Measurements from ENCODE around the gene CABP2. TPM values are rescaled to one million over a fixed set of nuclear protein-coding genes. Genes with fewer than 3 reads are reported as not detected.
"Not testable (repeated sequence)": the region's sequence is repeated elsewhere in the genome, so short reads cannot be mapped to it uniquely, and the experiment has no call there.

The CABP2 gene
- 0.35 TPM for polyA plus RNA-seq (ENCODE audit: insufficient read length)
- long read RNA-seq, donor 1, result 0 reads
- long read RNA-seq, donor 2, result 0 reads
- long read RNA-seq, donor 3, result 0 reads
- long read RNA-seq, donor 4, result 0 reads
- long read RNA-seq, donor 5, result 0 reads
- long read RNA-seq, donor 6, result 0 reads
- long read RNA-seq, donor 7, result 0 reads
- long read RNA-seq, donor 8, result 0 reads

DNA sequence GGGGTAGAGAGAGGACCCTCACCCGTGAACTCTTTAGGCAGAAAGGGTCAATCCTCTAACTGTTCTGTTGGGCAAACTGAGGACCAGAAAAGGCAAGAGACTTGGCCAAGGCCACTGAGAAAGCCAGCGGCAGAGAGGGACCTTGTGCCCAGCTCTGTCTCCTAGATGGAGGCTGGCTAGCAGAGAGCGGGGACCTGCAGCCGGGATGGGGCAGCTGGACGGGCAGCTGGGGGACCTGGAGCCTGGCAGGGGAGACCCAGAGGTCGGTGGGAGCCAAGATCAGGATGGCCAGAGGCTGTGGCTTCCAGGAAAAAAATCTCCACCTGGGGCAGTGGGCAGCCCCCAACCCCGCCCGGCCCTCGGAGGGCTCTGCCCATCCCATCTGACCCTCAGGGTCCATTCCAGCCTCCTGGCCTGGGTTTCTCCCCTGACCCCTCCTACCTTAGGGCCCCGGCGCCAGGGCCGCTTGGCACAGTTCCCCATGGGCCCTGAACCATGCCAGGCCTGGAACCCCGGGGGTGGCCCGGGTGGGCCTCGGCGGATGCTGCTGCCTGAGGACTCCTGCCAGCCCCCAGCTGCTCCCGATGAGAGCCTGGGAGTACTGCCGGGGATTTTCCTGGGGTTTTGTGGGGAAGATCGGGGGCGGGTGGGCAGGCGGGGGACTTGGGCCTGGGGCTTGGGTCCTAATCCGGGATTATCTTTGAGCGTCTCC is at the start of gene CABP2:
CABP2 (minus strand) TSS at position 603 of the 712 bp plus-strand sequence; CDS start at position 483, 120 bp downstream.
- DNase-seq, result no peak

DNA sequence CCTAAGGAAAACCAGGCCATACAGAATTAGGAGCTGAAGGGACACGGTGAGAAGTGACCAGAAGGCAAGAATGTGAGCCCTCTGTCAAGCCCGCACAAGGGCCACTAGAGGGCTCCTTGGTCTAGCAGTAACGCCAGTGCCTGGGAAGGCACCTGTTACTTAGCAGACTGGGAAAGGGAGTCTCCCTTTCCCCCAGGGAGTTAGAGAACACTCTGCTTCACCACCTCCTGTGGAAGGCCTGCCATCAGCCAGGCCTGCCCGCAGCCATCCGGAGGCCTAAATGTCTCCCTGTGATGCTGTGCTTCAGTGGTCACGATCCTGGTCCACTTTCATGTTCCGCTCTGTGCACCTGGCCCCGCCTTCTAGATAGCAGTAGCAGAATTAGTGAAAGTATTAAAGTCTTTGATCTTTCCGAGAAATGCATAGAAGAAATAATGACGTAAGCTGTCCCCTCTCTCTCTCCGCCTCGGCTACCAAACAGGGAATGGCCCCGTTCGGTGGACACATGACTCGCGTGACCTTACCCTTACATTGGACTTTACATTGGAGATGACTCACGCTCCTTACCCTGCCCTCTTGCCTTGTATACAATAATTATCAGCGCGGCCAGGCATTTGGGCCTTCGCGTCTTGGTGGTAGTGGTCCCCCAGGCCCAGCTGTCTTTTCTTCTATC is 49.6 kb upstream of the CABP2 start:
- DNase-seq, result no peak

DNA sequence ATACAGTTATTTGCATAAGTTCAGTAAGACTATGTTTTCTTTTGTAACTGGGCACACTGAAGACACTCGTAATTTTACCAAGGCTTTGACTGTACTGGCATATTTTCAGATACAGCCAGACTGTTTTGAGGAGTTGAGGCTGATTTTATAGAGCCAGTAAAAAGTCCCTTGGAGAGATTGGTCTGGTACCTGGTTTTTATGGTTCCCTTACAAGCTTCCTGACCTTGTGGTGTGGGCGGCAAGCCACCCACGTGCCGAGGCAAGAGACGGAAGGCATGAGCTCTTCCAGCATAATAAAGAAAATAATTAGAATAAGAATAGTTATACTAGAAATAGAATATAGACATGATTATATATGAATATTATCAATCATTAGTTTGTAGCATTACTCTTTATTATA is 49.1 kb upstream of the CABP2 start:
- DNase-seq, result no peak

DNA sequence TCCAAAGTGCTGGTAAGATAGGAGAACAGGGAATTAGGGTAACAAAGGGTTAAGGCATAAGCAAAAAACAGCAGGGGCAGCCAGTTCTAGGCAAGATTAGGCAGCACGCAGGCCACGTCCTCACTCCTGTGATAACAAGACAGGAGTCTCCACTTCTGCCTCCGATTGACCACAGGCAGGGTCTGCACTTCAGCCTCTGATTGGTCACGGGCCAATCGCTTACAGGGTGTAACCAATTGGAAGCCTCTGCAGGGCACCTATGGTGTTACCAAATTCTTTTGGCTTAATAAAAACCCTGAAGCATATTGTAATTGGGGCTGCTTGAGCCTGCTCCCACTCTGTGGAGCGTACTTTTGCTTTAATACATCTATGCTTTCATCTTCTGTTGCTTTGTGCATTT is 48.2 kb upstream of the CABP2 start:
- DNase-seq, result no peak

DNA sequence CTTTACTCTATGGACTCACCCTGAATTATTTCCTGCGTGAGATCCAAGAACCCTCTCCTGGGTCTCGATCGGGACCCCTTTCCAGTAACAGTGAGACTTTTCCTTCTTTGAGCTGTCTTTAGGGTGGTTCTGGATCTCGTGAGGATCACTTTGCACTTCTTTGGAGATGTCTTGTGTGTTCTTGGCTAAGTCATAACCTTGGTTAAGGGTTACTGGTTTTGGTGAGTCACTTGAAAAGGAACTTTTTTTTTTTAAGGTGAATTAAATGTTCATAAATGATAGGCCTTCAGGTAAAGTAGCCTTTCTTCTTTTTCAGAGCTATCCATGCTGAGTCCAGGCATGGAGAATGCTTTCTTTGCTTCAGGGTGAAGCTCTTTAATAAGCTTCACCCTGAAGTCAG is 41.0 kb upstream of the CABP2 start:
- no peak for DNase-seq

DNA sequence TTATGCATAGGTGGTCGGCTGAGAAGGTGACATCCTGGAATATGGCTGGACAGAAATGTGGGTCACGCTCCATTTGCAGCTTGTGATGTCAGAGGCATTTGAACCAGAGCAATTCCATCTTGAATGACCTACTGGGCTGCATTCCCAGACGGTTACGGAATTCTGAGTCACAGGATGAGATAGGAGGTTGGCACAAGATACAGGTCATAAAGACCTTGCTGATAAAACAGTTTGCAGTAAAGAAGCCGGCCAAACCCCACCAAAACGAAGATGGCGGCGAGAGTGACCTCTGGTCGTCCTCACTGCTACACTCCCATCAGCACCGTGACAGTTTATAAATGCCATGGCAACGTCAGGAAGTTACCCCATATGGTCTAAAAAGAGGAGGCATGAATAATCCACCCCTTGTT is 40.5 kb upstream of the CABP2 start:
- not testable (repeated sequence) for DNase-seq

DNA sequence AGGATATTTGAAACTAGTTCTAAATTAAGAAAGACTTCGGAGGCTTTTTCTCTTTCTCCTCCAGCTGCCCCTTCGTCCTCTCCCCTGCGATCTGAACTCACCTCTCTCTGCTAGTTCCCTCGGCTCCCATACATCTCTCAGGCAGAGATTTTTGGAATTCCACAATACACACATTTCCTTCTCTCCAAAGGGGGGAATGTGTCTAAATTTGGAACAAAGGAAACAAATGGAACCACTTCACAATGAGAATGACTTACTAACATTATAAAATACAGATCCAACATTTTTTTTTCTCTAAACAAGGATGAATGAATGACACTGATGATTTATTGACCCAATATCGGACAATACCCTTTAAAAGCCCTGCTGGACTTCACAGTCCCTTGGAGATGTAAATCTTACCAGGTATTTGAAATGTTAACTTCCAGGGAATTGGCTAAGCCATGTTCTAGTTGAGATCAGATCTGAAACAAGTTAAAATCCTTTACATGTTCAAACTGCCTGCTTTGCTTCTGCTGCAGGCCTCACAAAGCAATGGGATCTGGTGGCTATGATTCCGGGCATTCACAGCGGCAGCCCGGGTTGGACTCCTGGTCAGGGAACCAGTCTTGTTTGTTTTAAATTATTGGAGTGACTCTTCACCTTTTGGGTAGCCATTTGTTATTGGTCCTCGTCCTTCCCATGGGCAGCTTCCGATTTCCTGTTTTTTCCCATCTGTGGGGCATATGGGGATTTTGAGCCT is 39.9 kb upstream of the CABP2 start:
- no peak for DNase-seq

DNA sequence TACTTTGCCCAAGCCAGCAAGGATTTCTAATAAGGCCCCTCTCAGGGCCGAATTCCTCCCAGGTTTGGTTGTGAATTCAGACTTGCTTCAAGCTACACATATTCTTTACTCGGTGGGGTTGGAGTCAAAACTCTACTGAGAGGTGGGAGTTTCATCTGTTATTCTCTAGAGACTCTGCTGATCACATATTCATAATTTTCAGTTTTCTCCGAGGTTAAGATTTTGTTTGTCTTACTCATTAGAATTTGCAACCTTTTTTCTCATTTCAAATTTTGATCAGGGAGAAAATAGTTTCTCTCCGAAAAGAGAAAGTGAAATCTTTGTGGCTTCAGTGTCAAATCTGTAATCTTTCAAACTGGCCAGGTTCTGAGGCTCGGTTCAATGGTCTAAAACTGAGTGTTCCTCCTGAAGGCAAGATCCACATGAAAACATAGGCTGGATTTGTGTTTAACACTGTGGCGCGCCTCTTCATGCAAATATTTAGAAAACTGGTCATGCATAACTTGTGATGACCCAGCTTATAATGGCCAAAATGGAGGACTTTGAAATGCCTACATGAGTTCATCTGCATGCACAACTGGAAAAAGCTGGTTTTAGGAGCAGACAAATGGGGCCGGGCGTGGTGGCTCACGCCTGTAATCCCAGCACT is 38.8 kb upstream of the CABP2 start:
- DNase-seq, result no peak

DNA sequence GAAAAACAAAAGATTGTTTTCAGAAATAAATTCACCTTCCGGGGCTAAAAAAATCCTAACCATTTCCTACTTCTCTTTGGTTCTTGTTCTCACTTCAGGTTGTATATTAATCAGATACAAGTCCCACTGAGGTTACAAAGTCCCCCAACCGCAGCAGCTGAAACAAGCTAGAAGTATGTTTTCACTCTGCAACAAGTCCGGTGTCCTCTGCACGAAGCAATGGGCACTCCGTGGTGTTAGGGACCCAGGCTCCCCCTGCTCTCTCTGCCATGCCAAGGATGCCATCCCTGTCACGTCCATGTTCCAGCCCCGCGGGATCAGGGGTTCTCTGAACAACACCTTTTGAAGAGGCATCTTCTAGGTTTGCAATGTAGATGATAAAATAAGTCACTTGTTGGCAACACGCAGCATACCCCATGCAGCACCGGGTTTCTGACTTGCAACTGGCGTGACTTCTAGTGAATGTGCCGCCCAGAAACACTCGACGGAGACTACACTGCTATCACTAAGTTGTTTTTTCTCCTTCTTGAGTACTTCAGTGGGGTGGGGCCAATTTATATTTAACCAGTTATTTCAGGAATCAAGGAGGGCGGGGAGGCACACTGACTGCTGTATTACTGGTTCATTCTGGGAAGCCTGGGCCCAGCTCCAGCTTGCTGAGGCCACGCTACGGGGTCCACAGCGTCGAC is 35.0 kb upstream of the CABP2 start:
- DNase-seq, result no peak

DNA sequence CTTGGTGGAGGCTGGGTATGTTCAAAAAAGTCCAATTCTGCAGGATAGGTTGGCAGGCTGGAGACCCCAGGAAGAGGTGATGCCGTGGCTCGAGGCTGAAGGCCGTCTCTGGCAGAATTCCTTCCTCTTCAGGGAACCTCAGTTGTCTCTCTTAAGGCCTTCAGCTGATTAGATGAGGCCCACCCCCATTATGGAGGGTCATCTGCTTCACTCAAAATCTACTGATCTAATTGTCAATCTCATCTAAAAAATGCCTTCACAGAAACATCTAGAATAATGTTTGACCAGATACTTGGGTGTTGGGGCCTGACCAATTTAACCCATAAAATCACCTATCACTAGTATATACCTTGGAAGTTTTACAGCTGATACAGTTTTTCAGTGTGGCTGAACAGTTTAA is 33.0 kb upstream of the CABP2 start:
- DNase-seq, result no peak

DNA sequence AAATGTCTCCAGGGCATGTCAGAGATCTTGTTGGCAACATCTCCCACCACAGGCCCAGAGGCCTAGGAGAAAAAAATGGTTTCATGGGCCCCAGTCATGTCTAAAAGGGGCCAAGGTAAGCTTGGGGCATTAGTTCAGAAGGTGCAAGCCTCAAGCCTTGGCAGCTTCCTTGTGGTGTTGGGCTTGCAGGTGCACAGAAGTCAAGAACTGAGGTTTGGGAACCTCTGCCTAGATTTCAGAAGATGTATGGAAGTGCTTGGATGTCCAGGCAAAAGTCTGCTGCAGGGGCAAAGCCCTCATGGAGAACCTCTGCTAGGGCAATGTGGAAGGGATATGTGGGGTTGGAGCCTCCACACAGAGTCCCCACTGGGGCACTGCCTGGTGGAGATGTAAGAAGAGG is 28.5 kb upstream of the CABP2 start:
- not testable (repeated sequence) for DNase-seq

DNA sequence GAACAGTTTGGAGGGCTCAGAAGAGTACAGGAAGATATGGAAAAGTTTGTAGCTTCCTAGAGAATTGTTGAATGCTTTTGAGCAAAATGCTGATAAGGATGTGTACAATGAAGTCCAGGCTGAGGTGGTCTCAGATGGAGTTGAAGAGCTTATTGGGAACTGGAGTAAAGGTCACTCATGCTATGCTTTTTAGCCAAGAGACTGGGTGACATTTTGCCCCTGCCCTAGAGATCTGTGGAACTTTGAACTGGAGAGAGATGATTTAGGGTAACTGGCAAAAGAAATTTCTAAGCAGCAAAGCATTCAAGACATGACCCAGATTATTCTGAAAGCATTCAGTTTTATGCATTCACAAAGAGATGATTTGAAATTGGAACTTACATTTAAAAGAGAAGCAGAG is 27.9 kb upstream of the CABP2 start:
- DNase-seq, result no peak

DNA sequence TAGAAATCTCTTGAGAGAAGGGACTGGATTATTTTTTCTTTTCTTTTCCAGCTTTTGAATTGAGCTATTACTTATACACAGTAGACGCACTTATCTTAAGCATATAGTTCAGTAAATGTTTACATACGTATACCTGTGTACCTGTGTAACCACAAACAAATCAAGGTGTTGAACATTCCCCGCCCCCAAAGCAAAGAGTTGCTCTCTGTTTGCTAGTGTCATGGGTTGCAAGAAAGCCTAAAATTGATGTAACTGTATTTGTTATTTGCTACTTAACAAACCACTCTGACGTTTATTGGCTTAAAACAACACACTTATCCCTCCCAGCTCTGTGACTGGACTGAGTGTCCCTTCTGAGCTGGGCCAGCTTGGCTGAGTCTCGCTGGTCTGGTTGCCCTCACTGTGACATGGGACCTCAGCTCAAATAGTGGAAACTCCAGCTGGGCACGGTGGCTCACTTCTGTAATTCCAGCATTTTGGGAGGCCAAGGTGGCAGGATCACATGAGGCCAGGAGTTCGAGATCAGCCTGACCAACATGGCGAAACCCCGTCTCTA is 25.4 kb upstream of the CABP2 start:
- DNase-seq, result no peak

DNA sequence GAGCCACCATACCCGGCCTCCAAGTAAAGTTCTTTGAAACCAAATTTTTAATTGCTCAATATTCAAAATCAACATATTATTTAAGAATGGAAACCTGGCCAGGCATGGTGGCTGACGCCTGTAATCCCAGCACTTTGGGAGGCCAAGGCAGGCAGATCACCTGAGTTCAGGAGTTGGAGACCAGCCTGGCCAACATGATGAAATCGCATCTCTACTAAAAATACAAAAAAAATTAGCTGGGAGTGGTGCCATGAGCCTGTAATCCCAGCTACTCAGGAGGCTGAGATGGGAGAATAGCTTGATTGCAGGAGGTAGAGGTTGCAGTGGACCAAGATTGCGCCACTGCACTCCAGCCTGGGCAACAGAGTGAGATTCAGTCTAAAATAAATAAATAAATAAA is 24.9 kb upstream of the CABP2 start:
- not testable (repeated sequence) for DNase-seq

DNA sequence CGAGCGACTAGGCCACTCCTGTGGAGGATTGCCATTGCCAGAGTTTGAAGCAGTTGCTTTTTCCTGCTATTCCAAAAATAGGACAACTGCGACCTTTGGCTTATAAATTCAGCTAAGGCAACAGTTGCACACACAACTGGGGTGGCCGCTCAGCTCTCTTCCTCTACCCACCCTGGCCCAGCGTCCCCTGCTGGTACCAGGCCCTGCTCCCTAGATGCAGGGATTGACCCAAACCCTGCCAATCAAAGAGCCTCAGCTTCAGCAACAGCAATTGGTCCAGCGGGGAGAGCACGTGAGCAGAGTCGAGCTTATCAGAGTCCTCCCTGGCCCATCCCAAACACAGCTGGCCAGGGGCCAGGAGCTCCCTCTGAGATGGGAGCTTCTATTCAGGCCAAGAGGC is 22.0 kb upstream of the CABP2 start:
- DNase-seq, result no peak

DNA sequence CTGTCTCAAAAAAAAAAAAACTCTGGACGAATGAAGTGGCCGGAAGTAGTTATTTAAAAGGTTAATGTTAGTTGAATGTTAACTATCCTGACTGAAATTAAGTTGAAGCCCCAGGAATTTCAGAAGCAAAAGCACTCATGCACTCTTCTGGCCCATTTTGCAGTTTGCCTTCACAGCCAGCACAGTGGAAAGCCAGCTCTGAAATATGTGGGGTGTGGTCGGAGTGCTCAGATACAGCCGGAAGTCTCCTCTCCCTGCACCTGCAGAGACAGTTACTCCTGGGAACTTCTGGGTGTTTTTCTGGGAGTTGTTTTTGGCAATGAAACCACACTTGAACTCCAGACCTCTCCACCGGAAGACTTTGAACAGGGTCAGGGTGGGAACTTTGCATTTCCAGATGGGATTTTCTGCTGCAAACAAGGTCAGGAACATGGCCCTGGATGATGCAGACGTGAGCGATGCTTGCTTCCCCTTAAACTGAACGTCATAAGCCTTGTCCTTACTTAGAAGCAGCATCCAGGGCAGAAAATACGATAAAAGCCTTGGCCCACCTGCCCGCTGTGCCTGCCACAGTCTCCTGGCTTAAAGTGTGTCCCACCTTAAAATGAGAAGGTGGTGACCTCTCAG is 21.5 kb upstream of the CABP2 start:
- no peak for DNase-seq

DNA sequence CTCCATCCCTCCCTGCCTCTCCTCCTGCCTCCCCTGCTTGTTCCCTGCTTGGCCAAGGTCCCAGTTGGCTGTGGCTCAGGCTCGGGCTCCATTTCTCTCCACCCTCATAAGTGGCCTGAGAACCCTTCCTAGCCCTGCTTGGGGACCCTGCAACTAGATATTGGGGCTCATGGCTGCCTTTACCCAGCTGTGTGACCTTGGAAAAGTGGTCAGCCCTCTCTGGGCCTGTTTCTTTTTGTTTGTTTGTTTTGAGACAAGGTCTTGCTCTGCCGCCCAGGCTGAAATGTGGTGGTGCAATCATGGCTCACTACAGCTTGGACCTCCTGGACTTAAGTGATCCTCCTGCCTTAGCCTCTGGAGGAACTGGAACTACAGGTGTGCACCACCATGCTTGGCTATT is 20.3 kb upstream of the CABP2 start:
- no peak for DNase-seq

DNA sequence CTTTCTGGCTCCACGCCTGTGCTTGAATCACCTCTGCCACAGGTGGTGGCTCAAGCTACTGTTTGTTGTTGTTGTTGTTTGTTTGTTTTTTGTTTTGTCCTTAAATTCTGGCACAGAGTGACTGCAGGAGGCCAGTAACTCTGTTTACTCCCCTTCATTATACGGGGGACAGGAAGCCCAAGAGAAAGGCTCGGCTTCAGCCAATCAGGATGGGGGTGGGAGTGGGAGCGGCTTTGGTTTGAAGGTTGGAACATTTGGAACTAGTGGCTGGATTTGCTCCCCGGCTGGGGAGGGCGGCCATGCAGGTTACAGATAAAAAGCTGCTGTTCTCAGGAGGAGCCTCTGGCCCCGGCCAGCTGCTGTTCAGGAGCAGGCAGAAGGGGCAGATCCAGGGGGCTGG is 19.7 kb upstream of the CABP2 start:
- no peak for DNase-seq

DNA sequence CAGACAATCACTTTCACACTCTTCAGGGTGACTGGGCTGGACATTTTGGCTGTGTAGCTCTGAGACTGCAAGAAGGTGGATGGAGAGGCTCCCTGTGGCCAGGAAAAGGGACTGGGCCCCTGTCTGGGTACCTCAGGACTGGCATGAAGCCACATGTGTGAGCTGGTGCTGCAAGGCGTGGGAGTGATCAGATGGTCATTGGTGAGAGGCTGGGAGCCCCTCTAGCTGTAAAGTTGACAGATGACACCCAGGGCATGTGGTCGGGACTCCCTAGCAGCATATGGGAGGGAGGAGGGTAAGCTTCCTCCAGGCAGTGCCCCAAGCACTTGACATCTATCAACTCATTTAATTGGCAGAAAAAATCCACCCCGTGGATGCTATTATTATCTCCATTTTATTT is 18.9 kb upstream of the CABP2 start:
- DNase-seq, result no peak

DNA sequence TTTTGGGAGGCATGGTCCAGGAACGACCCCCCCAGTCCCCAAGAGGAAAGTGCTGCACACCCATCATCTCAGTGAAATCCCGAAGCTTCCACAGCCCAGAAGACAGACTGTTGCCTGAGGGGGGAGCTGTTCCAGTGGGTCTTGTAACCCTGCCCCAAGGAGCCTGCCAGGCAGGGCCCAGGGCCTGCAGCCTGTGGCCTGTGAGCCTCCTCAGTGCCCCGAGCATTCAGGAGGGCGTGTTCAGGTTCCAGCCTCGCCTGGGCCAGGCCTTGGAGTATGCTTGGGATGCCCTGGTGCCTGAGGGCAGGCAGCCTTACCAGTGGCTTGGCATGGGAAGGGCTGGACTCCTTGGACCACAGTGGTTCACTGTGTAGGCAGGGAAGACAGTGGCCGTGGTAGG is 18.0 kb upstream of the CABP2 start:
- no peak for DNase-seq

DNA sequence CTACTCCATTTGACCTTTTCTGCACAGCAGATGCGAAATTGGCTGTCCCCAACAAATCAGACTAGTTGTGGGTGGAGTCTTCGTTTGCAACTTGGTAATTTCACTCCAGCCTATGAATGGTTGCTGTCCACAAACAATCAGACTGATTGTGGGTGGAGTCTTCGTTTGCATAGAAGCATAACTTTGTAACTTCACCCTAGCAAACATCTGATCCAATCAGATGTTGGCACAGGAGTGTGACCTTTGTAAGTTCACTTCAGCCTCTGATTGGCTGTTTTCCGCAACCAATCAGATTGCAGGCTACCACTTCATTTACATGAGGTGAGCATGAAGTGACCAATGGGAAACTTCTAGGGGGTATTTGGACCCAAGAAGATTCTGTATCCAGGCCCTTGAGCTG is 16.3 kb upstream of the CABP2 start:
- DNase-seq, result no peak

All from left kidney (tissue), 8 donors.